Ovary (tissue), 3 donors: ENCODE measurements around the gene TK2.

ENCODE experiments used
- POLR2A ChIP-seq: fragments of 450-650 bp; IDR thresholded peaks from one replicate; pipeline ENCODE4 v1.6.1; 2017; ENCODE audit warnings: antibody characterized with exemption, mild to moderate bottlenecking, moderate library complexity
- TF ChIP-seq, protein P1 (sequence below), 3 donors: fragments of 450-650 bp in 2 of 3; fragments of 200-600 bp in 1 of 3; IDR thresholded peaks; one replicate each; pipeline versions ENCODE4 v1.5.1 to v1.8.0; 2016 to 2022; ENCODE audit warnings: antibody characterized with exemption in 3 of 3, mild to moderate bottlenecking in 1 of 3
- donor health status: DM: no; HTN: no; CAD: no.

- TF ChIP-seq, protein P1, sequence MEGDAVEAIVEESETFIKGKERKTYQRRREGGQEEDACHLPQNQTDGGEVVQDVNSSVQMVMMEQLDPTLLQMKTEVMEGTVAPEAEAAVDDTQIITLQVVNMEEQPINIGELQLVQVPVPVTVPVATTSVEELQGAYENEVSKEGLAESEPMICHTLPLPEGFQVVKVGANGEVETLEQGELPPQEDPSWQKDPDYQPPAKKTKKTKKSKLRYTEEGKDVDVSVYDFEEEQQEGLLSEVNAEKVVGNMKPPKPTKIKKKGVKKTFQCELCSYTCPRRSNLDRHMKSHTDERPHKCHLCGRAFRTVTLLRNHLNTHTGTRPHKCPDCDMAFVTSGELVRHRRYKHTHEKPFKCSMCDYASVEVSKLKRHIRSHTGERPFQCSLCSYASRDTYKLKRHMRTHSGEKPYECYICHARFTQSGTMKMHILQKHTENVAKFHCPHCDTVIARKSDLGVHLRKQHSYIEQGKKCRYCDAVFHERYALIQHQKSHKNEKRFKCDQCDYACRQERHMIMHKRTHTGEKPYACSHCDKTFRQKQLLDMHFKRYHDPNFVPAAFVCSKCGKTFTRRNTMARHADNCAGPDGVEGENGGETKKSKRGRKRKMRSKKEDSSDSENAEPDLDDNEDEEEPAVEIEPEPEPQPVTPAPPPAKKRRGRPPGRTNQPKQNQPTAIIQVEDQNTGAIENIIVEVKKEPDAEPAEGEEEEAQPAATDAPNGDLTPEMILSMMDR (IDR thresholded peaks at IDR 0.05) = no peak
- no peak for TF ChIP-seq POLR2A
Measured at GRCh38 chr16:66460703-66461102, 89.2 kb downstream of the TK2 start.
